GM10248 (cell line): ENCODE results near the gene PAFAH1B1.

Experiments used
- CTCF ChIA-PET: fragments of 300-600 bp; sonication (Branson Sonifier 250); formaldehyde crosslinking; extraction: SDS; loops from one replicate; lab custom pipeline; 2021; ENCODE audit warnings: antibody characterized with exemption; lab: Yijun Ruan, JAX
- POLR2A ChIA-PET: fragments of 350-650 bp; sonication (Branson Sonifier 250); formaldehyde crosslinking; extraction: SDS; loops from one replicate; lab custom pipeline; 2020; ENCODE audit warnings: antibody characterized with exemption; lab: Yijun Ruan, JAX
- DNase-seq: peaks from one replicate; pipeline ENCODE4 v3.0.0; 2012; ENCODE audit errors: extremely low spot score
- CTCF ChIP-seq: IDR thresholded peaks from 2 replicates; pipeline ENCODE4 v1.5.1; 2012; ENCODE audit warnings: mild to moderate bottlenecking, low read depth; ENCODE audit errors: extremely low read depth, missing control alignments, control extremely low read depth

PAFAH1B1 gene

GRCh38 chr17:2709183-2709661, 115.8 kb downstream of the PAFAH1B1 start:
- POLR2A ChIA-PET: no interaction called here
- DNase-seq: peak; percentile 65
- no peak for TF ChIP-seq CTCF
- CTCF ChIA-PET: interaction anchor here (1.7 kb wide), 1 partner anchor 327 kb away, joined by 6 read pairs; no protein-coding TSS in a partner anchor

DNA sequence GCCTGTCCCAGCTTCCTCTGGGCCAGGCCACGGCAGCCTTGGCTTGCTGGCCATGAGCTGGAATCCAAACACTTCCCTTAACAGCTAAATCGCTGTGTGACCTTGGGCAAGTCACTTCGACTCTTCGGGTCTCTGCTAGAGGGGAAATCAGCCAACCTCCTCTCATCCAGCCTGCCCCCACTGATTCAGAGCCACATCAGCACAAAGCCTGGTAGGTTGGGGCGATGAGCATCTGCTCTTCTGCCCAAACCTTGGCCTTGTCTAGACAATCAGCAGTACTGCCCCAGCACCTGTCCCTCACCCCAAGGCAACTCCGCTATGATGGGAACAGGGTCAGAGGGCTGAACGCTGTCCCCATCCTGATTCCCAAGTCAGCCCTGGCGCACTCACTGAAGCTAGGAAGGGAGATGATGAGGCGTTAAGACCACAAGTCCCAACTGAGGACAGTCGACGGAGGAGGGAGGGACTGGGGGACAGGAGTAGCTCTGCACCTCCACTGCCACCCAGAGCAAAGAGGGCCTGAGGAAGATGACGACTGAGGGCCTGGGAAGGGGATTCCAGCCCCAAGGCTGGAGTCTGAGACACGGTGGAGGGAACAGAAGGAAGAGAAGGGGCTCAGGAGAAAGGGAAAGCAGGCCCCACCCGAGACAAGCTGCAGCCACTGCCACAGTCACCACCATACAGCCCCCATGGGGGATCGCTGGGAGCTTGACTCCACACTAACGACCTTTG, 116.8 kb downstream of the PAFAH1B1 start:
- DNase-seq: no peak
- no peak for TF ChIP-seq CTCF
- POLR2A ChIA-PET: interaction anchor here (1.0 kb wide), 1 partner anchor 1677 kb away, joined by 5 read pairs; no protein-coding TSS in a partner anchor
- CTCF ChIA-PET: interaction anchor here (0.5 to 1.7 kb wide), 2 partner anchors 328 to 470 kb away, joined by 5 to 6 read pairs; no protein-coding TSS in a partner anchor

GRCh38 chr17:2710803-2711607, 117.6 kb downstream of the PAFAH1B1 start:
- ChIA-PET POLR2A (interaction anchor here (1.0 kb wide), 1 partner anchor 1676 kb away, joined by 5 read pairs; no protein-coding TSS in a partner anchor), CTCF (interaction anchor here (0.5 to 1.7 kb wide), 2 partner anchors 329 to 470 kb away, joined by 5 to 6 read pairs; no protein-coding TSS in a partner anchor)
- no peak for TF ChIP-seq CTCF
- no peak for DNase-seq

GRCh38 chr17:2711608-2712299, 118.3 kb downstream of the PAFAH1B1 start, which contains the start of gene CLUH:
Gene CLUH, minus strand, starts transcription at chr17:2711764. Its CDS starts 103 bp downstream, at chr17:2711661.
- TF ChIP-seq CTCF: no peak
- ChIA-PET CTCF (no interaction called here), POLR2A (interaction anchor here (1.0 kb wide), 1 partner anchor 1675 kb away, joined by 5 read pairs; no protein-coding TSS in a partner anchor)
- peak; percentile 99 for DNase-seq

DNA sequence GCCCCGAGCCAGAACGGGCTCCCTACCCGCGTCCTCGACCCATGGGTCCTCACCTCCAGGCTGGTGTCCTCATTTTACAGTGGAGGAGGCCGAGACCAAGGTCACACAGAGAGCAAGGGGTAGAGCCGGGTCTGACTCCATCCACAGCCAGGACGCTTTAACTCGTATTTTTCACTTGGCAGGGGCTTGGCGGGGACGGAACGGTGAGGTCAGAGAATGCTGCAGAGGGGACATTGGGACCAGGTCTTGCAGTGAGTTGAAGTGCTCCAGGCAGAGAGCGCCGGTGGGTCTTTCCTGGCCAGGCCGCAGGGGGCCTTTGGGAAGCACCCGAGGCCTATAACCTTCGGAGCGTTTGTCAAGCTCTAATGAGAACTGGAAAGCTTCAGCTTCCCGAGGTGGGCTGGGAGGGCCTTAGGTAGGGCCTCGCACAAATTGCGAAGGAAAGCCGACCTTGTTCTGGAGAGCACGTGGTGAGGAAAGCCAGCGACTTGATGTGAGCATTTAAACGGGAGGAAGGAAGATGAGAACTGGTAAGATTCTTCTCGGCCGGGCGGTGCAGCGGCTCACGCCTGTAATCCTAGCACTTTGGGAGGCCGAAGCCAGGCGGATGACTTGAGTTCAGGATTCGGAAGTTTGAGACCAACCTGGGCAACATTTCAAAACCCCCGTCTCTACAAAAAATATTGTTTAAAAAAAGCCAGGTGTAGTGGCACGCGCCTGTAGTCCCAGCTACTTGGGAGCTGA, 119.0 kb downstream of the PAFAH1B1 start:
- DNase-seq: no peak
- POLR2A ChIA-PET: interaction anchor here (0.7 kb wide), 1 partner anchor 71 kb away, joined by 5 read pairs; no protein-coding TSS in a partner anchor
- TF ChIP-seq CTCF: no peak
- CTCF ChIA-PET: no interaction called here
